Measurements from ENCODE around the gene RNF220.

Gene RNF220

GRCh38 chr1:44513111-44513510 lies 108.1 kb downstream of the RNF220 start:
- Histone ChIP-seq H3K27ac (no peak overlapping the region), H3K4me3 (ENCODE audit: low read depth, low read length) (no peak overlapping the region), H3K27me3 (replicated peaks) (peaks cover 25% of the 10 kb centered on the region), H3K36me3 (replicated peaks) (no peaks in the 10 kb centered on the region)
- TF ChIP-seq CTCF (IDR thresholded peaks at IDR 0.05; ENCODE audit: low read depth, low read length, missing control alignments), result no peak
- in situ Hi-C loops (cut with HindIII; ENCODE audit: low pct_ligation_motif_present, low sequenced_read_pairs), result no loop called here
- DNase-seq, result no peak

GRCh38 chr1:44514673-44515072 lies 109.6 kb downstream of the RNF220 start:
- Histone ChIP-seq H3K36me3 (replicated peaks) (no peaks in the 10 kb centered on the region), H3K27ac (no peak overlapping the region), H3K27me3 (replicated peaks) (peaks cover 14% of the 10 kb centered on the region), H3K4me3 (ENCODE audit: low read depth, low read length) (no peak overlapping the region)
- DNase-seq, result no peak
- no peak for TF ChIP-seq CTCF (IDR thresholded peaks at IDR 0.05; ENCODE audit: low read depth, low read length, missing control alignments)
- in situ Hi-C loops (cut with HindIII; ENCODE audit: low pct_ligation_motif_present, low sequenced_read_pairs), result no loop called here

- Histone ChIP-seq H3K4me3 (ENCODE audit: low read depth, low read length) (no peak overlapping the region), H3K27me3 (replicated peaks) (peaks cover 16% of the 10 kb centered on the region), H3K36me3 (replicated peaks) (no peaks in the 10 kb centered on the region), H3K27ac (no peak overlapping the region)
- DNase-seq, result no peak
- in situ Hi-C loops (cut with HindIII; ENCODE audit: low pct_ligation_motif_present, low sequenced_read_pairs), result no loop called here
- no peak for TF ChIP-seq CTCF (IDR thresholded peaks at IDR 0.05; ENCODE audit: low read depth, low read length, missing control alignments)
Observed at GRCh38 chr1:44515416-44515815, 110.4 kb downstream of the RNF220 start.

- Histone ChIP-seq H3K27ac (no peak overlapping the region), H3K36me3 (replicated peaks) (no peaks in the 10 kb centered on the region), H3K4me3 (ENCODE audit: low read depth, low read length) (no peak overlapping the region), H3K27me3 (replicated peaks) (peaks cover 15% of the 10 kb centered on the region)
- no peak for TF ChIP-seq CTCF (IDR thresholded peaks at IDR 0.05; ENCODE audit: low read depth, low read length, missing control alignments)
- in situ Hi-C loops (cut with HindIII; ENCODE audit: low pct_ligation_motif_present, low sequenced_read_pairs), result no loop called here
- DNase-seq, result no peak
Observed at GRCh38 chr1:44519035-44519676, 114.1 kb downstream of the RNF220 start.

GRCh38 chr1:44521378-44522080 lies 116.5 kb downstream of the RNF220 start:
- H3K4me3 ChIP-seq (ENCODE audit: low read depth, low read length), result no peak overlapping the region
- no peak for TF ChIP-seq CTCF (IDR thresholded peaks at IDR 0.05; ENCODE audit: low read depth, low read length, missing control alignments)
- in situ Hi-C loops (cut with HindIII; ENCODE audit: low pct_ligation_motif_present, low sequenced_read_pairs), result no loop called here
- H3K27ac ChIP-seq, result no peak overlapping the region
- H3K36me3 ChIP-seq (replicated peaks), result no peaks in the 10 kb centered on the region
- peaks cover 16% of the 10 kb centered on the region for H3K27me3 ChIP-seq (replicated peaks)
- DNase-seq, result no peak
